Activated T-helper 2 cell treated with anti-CD3 and anti-CD28 coated beads, Interferon-gamma antibody, Interleukin-2, Interleukin-4, amounts not matched to agents 10 μg/mL and 5 μg/mL and 100 μg/mL, durations not matched to agents 14 hours and 24 hours and 36 hours (primary cell): ENCODE results near the gene SUGP1. TPM values are rescaled to one million over a fixed set of nuclear protein-coding genes. Genes with fewer than 3 reads are reported as not detected.
"Not testable (repeated sequence)": the region's sequence is repeated elsewhere in the genome, so short reads cannot be mapped to it uniquely, and the experiment has no call there.

ENCODE experiments used
- DNase-seq: peaks from one replicate; pipeline ENCODE4 v3.0.0; 2021; ENCODE audit warnings: low spot score
- H3K27ac Mint-ChIP-seq: one replicate; pipeline ENCODE4 v1.8.0; 2021; ENCODE audit warnings: mixed read lengths
- H3K27me3 Mint-ChIP-seq: one replicate; pipeline ENCODE4 v1.8.0; 2021; ENCODE audit warnings: low read depth, mixed read lengths
- H3K36me3 Mint-ChIP-seq: one replicate; pipeline ENCODE4 v1.8.0; 2021; ENCODE audit warnings: low read depth, mixed read lengths
- H3K4me1 Mint-ChIP-seq: one replicate; pipeline ENCODE4 v1.8.0; 2021; ENCODE audit warnings: low read depth, mixed read lengths
- H3K4me3 Mint-ChIP-seq: one replicate; pipeline ENCODE4 v1.8.0; 2021; ENCODE audit warnings: low read depth, mild to moderate bottlenecking, moderate library complexity, mixed read lengths
- H3K9me3 Mint-ChIP-seq: one replicate; pipeline ENCODE4 v1.8.0; 2021; ENCODE audit warnings: mixed read lengths
- intact Hi-C: fragments of 100-400 bp; cut with micrococcal nuclease; formaldehyde crosslinking; loops from one replicate; pipeline ENCODE4 v1.15.1; 2023
- total RNA-seq: library from RNA; stranded (reverse); gene quantifications from 2 replicates; pipeline ENCODE4 v1.2.3, GENCODE V29; 2022

SUGP1 gene
- total RNA-seq, 1 donor from 2014 or later, result 73.4 TPM

DNA sequence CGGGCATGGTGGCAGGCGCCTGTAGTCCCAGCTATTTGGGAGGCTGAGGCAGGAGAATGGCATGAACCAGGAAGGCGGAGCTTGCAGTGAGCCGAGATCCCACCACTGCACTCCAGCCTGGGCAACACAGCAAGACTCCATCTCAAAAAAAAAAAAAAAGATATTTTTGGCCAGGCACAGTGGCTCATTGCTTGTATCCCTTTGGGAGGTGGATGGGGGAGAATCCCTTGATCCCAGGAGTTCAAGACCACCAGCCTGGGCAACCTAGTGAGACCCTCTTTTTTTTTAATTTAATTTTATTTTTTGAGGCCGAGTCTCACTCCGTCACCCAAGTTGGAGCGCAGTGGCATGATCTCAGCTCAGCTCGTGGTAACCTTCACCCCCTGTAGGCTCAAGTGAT lies 30.4 kb upstream of the SUGP1 start:
- H3K4me1 Mint-ChIP-seq, intact Hi-C loops, H3K9me3 Mint-ChIP-seq, H3K4me3 Mint-ChIP-seq, H3K27me3 Mint-ChIP-seq, H3K27ac Mint-ChIP-seq, DNase-seq: not testable (repeated sequence)
- peaks cover 41% of the 10 kb centered on the region for H3K36me3 Mint-ChIP-seq

DNA sequence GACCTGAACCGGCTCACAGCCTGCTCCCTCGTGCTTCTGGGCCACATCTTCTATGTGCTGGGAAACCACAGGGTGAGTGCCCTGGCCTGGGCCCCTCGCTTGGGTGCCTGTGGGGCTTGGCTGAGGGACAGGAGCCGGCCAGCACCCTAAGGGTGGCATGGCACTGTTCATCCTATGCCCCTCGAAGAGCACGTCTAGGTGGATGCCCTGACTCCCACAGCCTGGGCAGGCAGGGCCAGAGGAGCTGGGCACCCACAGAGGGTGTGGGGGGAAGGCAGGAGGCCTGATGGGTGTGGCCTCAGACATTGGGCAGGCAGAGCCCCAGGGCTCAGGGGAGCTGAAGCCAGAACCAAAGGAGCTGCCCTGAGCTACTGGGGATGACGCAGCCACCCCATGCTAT lies 29.1 kb upstream of the SUGP1 start:
- no peak for DNase-seq
- Mint-ChIP-seq H3K4me1 (no peaks in the 10 kb centered on the region), H3K4me3 (no peak overlapping the region), H3K36me3 (peaks cover 50% of the 10 kb centered on the region), H3K9me3 (no peaks in the 10 kb centered on the region), H3K27me3 (no peaks in the 10 kb centered on the region), H3K27ac (no peak overlapping the region)
- intact Hi-C loops, result no loop called here

DNA sequence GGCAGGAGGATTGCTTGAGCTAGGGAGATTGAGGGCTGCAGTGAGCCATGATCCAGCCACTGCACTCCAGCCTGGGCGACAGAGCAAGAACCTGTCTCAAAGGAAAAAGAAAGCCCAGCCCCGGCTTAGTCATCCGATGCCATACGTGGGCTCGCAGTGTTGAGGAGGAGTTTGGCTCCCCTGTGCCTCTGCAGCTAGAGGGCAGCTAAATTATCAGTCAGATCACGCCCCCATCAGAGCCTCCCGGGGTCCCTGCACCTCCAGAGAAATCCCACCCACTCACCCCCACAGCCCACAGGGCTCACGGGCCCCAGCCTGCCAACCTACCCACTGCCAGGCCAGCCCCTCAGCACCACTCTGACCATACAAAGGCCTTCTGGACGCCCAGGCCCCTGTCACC lies 28.0 kb upstream of the SUGP1 start:
- Mint-ChIP-seq H3K9me3 (no peaks in the 10 kb centered on the region), H3K4me1 (no peaks in the 10 kb centered on the region), H3K36me3 (peaks cover 51% of the 10 kb centered on the region)

DNA sequence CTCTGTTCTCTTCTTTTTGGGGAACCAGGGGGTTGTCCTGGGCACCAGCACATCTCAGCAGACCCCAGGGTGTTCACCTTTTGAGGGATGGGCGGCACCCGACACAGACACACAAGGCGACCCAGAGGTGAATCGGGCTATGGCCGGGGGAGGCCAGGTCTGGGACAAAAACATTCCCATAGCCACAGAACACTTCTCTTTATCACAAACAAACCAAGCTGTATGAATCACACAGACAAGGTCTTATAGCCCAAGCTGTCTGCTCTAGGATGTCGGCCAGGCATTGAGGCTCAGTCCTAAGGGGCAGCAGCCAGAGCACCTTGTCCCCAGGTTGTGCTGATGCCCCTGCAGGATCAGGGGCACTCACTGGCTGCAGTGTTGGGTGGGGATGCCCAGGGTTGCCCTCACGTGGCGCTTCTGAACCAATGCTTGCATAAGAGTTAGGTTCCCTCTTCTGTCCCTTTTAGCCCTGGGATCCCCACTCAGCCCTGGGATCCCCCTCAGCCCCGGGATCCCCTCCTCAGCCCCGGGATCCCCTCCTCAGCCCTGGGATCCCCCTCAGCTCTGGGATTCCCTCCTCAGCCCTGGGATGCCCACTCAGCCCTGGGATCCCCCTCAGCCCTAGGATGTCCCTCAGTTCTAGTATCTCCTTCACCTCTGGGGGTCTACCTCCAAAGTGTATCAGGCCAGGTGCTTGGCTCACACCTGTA lies 27.2 kb upstream of the SUGP1 start:
- no peak for DNase-seq
- H3K27ac Mint-ChIP-seq, result no peak overlapping the region

More for the DNA sequence above, 28.0 kb upstream of the SUGP1 start:
- no peaks in the 10 kb centered on the region for H3K27me3 Mint-ChIP-seq
- no peak overlapping the region for H3K27ac Mint-ChIP-seq
- no peak overlapping the region for H3K4me3 Mint-ChIP-seq
- intact Hi-C loops, result no loop called here
- no peak for DNase-seq

DNA sequence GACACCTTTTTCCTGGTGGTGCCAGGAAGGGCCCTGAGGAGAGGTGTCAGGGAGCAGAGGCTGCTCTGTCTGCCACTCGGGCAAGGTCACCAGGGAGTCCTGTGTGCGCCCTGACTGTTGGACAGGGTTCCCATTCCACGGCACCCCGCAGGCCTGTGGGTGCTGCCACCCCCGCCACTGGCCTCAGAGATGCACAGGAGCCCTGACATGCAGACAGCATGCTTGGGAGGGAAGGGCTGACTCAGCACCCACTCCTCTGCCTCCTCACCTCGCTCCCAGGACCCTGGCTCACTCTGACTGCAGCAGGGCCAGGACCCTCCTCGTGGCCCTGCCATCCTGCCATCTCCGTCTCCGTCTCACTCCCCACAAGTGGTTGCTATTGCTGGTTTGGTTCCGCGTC lies 25.7 kb upstream of the SUGP1 start:
- H3K27ac Mint-ChIP-seq, result no peak overlapping the region
- H3K27me3 Mint-ChIP-seq, result no peaks in the 10 kb centered on the region
- no peaks in the 10 kb centered on the region for H3K4me1 Mint-ChIP-seq
- peaks cover 50% of the 10 kb centered on the region for H3K36me3 Mint-ChIP-seq
- intact Hi-C loops, result no loop called here
- no peaks in the 10 kb centered on the region for H3K9me3 Mint-ChIP-seq
- no peak overlapping the region for H3K4me3 Mint-ChIP-seq
- DNase-seq, result no peak

More for the DNA sequence above, 27.2 kb upstream of the SUGP1 start:
- Mint-ChIP-seq H3K27me3 (no peaks in the 10 kb centered on the region), H3K9me3 (no peaks in the 10 kb centered on the region), H3K4me1 (no peaks in the 10 kb centered on the region), H3K4me3 (no peak overlapping the region), H3K36me3 (peaks cover 51% of the 10 kb centered on the region)
- intact Hi-C loops, result no loop called here

DNA sequence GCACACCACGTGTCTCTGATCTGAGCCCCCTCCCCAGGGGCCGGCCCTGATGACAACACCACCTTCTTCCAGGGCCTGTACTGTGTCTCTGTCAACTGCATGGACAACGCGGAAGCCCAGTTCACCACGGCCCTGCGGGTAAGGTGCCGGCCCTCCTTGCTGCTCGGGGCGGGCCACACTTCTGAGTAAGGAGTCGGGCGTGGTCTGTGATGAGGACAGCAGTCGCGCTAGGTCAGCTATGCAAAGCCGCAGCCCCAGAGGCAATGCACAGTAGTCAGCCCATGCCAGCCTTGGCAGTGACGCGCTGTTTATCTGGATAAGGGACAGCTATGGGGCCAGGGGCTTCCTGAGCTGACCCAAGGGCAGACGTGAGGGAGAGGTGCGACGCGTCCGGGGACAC lies 24.9 kb upstream of the SUGP1 start:
- DNase-seq, result no peak
- intact Hi-C loops, result no loop called here
- Mint-ChIP-seq H3K4me1 (no peaks in the 10 kb centered on the region), H3K9me3 (no peaks in the 10 kb centered on the region), H3K36me3 (peaks cover 52% of the 10 kb centered on the region), H3K27ac (no peak overlapping the region), H3K27me3 (no peaks in the 10 kb centered on the region), H3K4me3 (no peak overlapping the region)

DNA sequence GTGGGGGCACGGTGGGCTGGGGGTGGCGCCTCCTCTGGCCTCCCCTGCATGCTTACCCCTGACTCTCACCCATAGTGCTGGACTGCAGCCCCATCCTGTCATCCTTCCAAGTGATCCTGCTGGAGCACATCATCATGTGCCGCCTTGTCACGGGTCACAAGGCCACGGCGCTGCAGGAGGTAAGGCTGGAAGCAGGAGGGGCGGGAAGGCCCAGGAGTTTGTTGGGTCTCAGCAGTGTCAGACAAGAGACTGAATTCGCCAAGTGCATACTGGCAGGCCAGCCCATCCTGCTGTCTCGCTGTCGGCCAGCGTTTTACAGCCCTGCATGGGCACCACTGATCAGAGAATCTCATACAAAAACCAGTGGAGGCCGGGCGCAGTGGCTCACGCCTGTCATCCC lies 23.5 kb upstream of the SUGP1 start:
- H3K27me3 Mint-ChIP-seq, result no peaks in the 10 kb centered on the region
- DNase-seq, result no peak
- no peak overlapping the region for H3K27ac Mint-ChIP-seq
- H3K4me3 Mint-ChIP-seq, result no peak overlapping the region
- H3K9me3 Mint-ChIP-seq, result no peaks in the 10 kb centered on the region
- H3K4me1 Mint-ChIP-seq, result no peaks in the 10 kb centered on the region
- peaks cover 49% of the 10 kb centered on the region for H3K36me3 Mint-ChIP-seq
- intact Hi-C loops, result no loop called here

DNA sequence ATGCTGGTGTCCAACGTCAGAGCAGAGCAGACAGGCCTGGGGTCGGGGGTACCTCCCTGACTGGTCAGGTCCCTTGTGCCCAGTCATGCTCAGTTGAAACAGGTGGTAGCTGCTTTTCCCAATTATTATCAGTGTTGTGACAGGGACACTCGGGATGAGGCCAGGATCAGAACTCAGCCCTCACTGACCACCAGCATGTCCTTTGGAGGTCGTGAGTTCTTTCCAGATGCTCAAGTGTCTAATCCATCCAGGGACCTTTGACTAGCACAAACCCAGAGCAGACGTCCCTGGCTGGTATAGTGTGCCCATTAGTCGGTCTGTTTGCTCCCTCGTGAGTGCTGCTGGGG lies 22.7 kb upstream of the SUGP1 start:
- intact Hi-C loops, result no loop called here
- no peak overlapping the region for H3K4me3 Mint-ChIP-seq
- peaks cover 57% of the 10 kb centered on the region for H3K36me3 Mint-ChIP-seq
- no peaks in the 10 kb centered on the region for H3K4me1 Mint-ChIP-seq
- DNase-seq, result no peak
- H3K27ac Mint-ChIP-seq, result no peak overlapping the region
- H3K27me3 Mint-ChIP-seq, result no peaks in the 10 kb centered on the region
- H3K9me3 Mint-ChIP-seq, result no peaks in the 10 kb centered on the region

DNA sequence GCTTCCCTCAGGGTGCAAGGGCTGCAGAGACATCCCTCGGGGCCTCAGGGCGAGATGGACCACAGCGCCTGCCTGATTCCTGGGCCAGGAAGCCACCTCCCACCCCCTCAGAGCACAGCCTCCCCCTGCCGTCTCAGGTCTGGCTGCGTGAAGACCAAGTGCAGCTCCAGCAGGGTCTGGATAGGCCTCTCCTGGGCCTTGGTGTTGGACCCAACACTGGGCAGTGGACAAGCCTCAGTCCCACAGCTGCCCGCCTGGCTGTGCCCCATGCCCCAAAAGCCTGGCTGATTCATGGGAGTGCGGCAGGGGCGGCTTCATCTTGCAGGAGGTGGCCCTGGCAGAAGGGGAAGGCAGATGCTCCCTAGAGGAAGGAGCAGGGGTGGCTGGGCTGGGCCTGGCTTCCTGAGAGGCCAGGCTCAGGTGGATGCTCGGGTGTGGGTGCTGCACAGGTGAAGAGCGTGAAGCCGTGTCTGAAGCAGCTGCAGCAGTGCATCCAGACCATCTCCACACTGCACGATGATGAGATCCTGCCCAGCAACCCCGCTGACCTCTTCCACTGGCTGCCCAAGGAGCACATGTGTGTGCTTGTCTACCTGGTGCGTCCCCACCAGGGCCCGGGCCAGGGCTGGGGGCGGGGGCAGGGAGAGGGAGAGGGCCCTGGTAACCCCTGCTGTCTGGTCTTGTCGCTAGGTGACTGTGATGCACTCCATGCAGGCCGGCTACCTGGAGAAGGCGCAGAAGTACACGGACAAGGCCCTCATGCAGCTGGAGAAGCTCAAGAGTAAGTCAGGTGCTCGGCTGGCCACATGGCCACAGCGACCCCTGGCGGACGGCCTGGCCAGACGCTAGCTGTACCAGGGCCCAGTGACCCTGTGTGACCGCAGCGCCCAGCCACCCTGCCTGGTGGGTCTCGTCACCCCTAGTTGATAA lies 22.0 kb upstream of the SUGP1 start:
- DNase-seq, result no peak
- Mint-ChIP-seq H3K27ac (no peak overlapping the region), H3K36me3 (peaks cover 58% of the 10 kb centered on the region), H3K9me3 (no peaks in the 10 kb centered on the region), H3K27me3 (no peaks in the 10 kb centered on the region), H3K4me3 (no peak overlapping the region), H3K4me1 (no peaks in the 10 kb centered on the region)
- intact Hi-C loops, result no loop called here

DNA sequence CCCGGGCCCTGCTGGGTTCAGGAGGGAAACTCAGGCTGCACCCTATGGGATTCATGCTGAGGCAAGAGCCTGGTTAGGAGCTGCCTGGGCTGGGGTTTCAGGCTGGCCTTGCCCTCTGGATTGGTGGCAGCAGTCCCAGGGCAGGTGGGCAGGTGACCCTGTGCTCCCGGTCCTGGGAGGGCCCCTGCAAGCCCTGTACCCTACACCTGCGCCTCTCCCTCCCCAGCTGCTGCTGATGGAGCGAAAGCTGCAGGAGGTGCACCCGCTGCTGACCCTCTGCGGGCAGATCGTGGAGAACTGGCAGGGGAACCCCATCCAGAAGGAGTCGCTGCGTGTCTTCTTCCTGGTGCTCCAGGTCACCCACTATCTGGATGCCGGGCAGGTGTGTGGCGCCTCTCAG lies 20.7 kb upstream of the SUGP1 start:
- Mint-ChIP-seq H3K9me3 (no peaks in the 10 kb centered on the region), H3K36me3 (peaks cover 57% of the 10 kb centered on the region), H3K4me1 (no peaks in the 10 kb centered on the region), H3K27me3 (no peaks in the 10 kb centered on the region), H3K27ac (no peak overlapping the region), H3K4me3 (no peak overlapping the region)
- intact Hi-C loops, result no loop called here
- DNase-seq, result no peak

DNA sequence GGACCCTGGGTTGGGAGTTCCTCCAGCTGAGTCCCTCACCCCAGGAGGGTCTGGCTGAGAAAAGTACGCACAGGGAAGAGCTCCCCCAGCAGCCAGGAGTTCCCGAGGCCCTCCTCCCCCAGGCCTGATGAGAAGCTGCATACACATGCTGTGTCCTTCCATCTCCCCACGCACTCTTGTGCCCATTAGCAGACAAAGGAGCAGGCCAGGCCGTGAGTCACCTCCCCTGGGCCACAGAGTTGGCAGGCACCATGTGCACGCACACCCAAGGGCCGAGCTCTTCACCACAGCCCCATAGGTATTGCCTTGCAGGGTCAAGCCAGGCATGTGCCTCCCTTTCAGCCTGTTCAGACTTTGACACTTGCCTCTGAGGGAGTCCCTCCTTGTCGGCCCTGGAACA lies 17.8 kb upstream of the SUGP1 start:
- Mint-ChIP-seq H3K27ac (no peak overlapping the region), H3K4me1 (no peaks in the 10 kb centered on the region), H3K27me3 (no peaks in the 10 kb centered on the region), H3K9me3 (no peaks in the 10 kb centered on the region), H3K36me3 (peaks cover 40% of the 10 kb centered on the region), H3K4me3 (no peak overlapping the region)
- no peak for DNase-seq
- intact Hi-C loops, result no loop called here

DNA sequence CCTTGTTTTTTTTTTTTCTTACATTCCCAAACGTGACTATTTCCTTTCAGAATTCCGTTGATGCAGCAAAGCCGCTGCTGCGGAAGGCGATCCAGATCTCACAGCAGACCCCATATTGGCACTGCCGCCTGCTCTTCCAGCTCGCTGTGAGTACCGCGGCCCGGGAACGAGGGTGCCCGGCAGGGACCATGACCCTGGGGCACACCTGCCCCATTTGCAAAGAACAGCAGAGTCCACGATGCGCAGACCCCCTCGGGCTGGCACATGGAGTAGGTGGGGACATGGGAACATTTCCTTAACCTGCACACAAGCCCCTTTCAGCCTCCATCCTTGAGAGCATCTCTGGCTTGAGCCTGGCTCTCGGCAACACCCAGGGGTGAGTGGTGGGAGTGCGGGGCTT lies 16.8 kb upstream of the SUGP1 start:
- Mint-ChIP-seq H3K36me3 (peaks cover 35% of the 10 kb centered on the region), H3K27me3 (no peaks in the 10 kb centered on the region), H3K9me3 (no peaks in the 10 kb centered on the region), H3K4me3 (no peak overlapping the region), H3K27ac (no peak overlapping the region), H3K4me1 (no peaks in the 10 kb centered on the region)
- intact Hi-C loops, result no loop called here
- no peak for DNase-seq

DNA sequence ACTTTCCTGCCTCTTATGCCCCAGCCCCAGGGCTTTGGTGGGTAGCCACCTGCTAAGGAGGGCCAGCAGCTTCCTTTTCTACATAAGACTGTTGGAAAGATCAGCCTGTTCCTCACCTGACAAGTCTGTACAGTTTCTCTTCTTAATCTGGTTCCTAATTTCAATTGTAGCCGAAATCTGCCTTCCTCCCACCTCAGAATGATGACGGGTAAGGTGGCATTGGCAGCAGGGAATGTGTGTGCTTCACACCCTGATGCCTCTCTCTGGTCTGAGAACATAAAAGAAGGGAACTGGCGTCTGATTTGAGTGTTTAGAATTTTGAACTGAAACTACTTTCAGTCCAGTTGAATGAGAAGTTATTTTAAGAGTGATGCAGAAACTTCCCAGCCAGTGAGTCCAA lies 16.3 kb upstream of the SUGP1 start:
- intact Hi-C loops, result no loop called here
- no peaks in the 10 kb centered on the region for H3K9me3 Mint-ChIP-seq
- H3K36me3 Mint-ChIP-seq, result peaks cover 40% of the 10 kb centered on the region
- H3K4me1 Mint-ChIP-seq, result no peaks in the 10 kb centered on the region
- no peak overlapping the region for H3K27ac Mint-ChIP-seq
- no peaks in the 10 kb centered on the region for H3K27me3 Mint-ChIP-seq
- no peak for DNase-seq
- no peak overlapping the region for H3K4me3 Mint-ChIP-seq
